Measurements from ENCODE around the gene WDR48. TPM values are rescaled to one million over a fixed set of nuclear protein-coding genes. Genes with fewer than 3 reads are reported as not detected.

Gene WDR48
- total and polyA plus RNA-seq, 12 donors = 8.0 to 37.2 (median 28.7) TPM

GRCh38 chr3:39133822-39134221, 82.0 kb downstream of the WDR48 start:
- Histone ChIP-seq H3K4me1 (peaks cover 8 to 40% (median 26%) of the 10 kb centered on the region in 9 donors), H3K27ac (peak overlapping the region in 2 of 10 donors; percentile 18 to 29), H3K4me3 (no peak overlapping the region), H3K9me3 (no peaks in the 10 kb centered on the region), H3K36me3 (peaks cover 0 to 20% (median 0%) of the 10 kb centered on the region in 9 donors), H3K27me3 (no peaks in the 10 kb centered on the region)
- TF ChIP-seq CTCF (IDR thresholded peaks at IDR 0.05) = no peak
- no peak for ATAC-seq
- WGBS, 2 donors = 74 to 96% methylated on average over 5 to 6 of the region's 6 CpGs
- intact Hi-C loops (cut with DNase I) = loop anchor here in 4 of 10 donors (2.0 to 10.0 kb wide), 2 partner anchors 47 to 51 kb away; no protein-coding TSS in a partner anchor
- DNase-seq = no peak

DNA sequence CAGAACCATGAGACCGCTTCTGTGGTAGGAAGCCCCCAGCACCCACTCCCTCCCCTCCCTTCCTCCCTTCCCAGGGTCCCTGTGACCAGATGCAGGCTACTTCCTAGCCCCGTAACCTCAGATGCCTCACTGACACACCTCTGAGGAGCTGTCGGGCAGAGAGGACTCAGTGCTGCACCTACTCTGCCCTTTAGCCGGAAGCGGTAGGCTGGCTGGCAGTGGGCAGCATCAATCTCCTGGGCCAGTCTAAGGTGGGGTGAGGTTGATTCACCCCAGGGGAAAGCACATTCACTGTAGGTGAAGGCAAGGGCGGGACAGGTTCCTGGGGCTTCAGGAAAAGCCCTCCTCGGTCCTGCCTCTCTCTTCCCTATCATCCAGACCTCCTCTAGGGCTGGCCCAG, 82.5 kb downstream of the WDR48 start:
- intact Hi-C loops (cut with DNase I) = loop anchor here in 4 of 10 donors (2.0 to 10.0 kb wide), 2 partner anchors 46 to 50 kb away; no protein-coding TSS in a partner anchor
- Histone ChIP-seq H3K9me3 (no peaks in the 10 kb centered on the region), H3K27me3 (no peaks in the 10 kb centered on the region), H3K36me3 (peaks cover 0 to 19% (median 0%) of the 10 kb centered on the region in 9 donors), H3K4me3 (no peak overlapping the region), H3K27ac (peak overlapping the region in 3 of 10 donors; percentile 18 to 29 (median 26)), H3K4me1 (peaks cover 8 to 45% (median 28%) of the 10 kb centered on the region in 9 donors)
- WGBS, 2 donors = 79 to 85% methylated on average over 7 of the region's 7 CpGs
- no peak for TF ChIP-seq CTCF (IDR thresholded peaks at IDR 0.05)
- DNase-seq = no peak
- no peak for ATAC-seq

GRCh38 chr3:39135170-39135805, 83.5 kb downstream of the WDR48 start:
- Histone ChIP-seq H3K9me3 (no peaks in the 10 kb centered on the region), H3K27ac (peak overlapping the region in 6 of 10 donors; percentile 9 to 63 (median 47)), H3K27me3 (no peaks in the 10 kb centered on the region), H3K36me3 (peaks cover 0 to 22% (median 0%) of the 10 kb centered on the region in 9 donors), H3K4me1 (peaks cover 13 to 55% (median 33%) of the 10 kb centered on the region in 9 donors), H3K4me3 (no peak overlapping the region)
- intact Hi-C loops (cut with DNase I) = loop anchor here in 6 of 10 donors (2.0 to 10.0 kb wide), 4 partner anchors 42 to 52 kb away; no protein-coding TSS in a partner anchor
- ATAC-seq (peak; percentile 34 to 83 (median 52)), DNase-seq (peak; percentile 49 to 50)
- 49 to 52% methylated on average over 8 of the region's 8 CpGs for WGBS, 2 donors
- TF ChIP-seq CTCF (IDR thresholded peaks at IDR 0.05) = no peak

DNA sequence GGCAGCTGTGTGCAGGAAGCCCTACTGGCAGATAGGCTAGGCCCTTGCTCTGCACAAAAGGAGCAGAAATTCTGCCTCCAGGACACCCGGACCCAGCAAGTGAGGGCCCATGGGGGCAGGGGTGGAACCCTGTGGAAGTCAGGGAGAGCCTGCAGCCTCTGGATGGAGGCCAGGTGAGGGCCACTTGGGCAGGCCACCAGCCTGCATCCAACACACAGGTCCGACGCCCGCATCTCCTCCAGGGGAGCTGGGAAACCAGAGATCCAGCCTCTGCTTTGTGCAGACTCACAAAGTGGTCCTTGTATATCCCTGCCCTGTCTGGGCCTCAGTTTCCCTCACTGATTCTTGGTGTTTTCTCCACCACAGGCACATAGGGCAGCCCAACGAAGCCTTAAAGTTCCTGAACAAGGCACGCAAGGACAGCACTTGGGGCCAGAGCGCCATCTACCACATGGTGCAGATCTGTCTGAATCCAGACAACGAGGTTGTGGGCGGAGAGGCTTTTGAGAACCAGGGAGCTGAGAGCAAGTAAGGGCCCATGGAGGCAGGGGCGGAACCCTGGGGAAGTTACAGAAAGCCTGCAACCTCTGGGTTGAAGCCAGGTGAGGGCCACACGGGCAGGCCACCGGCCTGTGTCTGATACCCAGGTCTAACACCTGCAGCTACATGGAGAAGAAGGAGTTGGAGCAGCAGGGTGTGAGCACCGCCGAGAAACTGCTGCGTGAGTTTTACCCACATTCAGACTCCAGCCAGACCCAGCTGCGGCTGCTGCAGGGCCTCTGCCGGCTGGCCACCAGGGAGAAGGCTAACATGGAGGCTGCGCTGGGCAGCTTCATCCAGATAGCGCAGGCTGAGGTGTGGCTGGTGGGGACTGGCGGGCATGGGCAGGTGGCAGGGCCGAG, 85.0 kb downstream of the WDR48 start:
- H3K4me1 ChIP-seq = peaks cover 26 to 70% (median 48%) of the 10 kb centered on the region in 9 donors
- H3K9me3 ChIP-seq = no peaks in the 10 kb centered on the region
- ATAC-seq = no peak
- 91 to 94% methylated on average over 21 of the region's 21 CpGs for WGBS, 2 donors
- DNase-seq = peak in 1 of 2 donors; percentile 4
- TF ChIP-seq CTCF (IDR thresholded peaks at IDR 0.05) = no peak
- peaks cover 0 to 37% (median 0%) of the 10 kb centered on the region in 9 donors for H3K36me3 ChIP-seq
- H3K27ac ChIP-seq = no peak overlapping the region
- H3K27me3 ChIP-seq = no peaks in the 10 kb centered on the region
- intact Hi-C loops (cut with DNase I) = loop anchor here in 5 of 10 donors (5.0 to 10.0 kb wide), 3 partner anchors 41 to 51 kb away; no protein-coding TSS in a partner anchor
- no peak overlapping the region for H3K4me3 ChIP-seq

Measured in heart right ventricle (tissue), 16 donors.